HCT116 (cell line): ENCODE data around the gene CUEDC1. TPM values are rescaled to one million over a fixed set of nuclear protein-coding genes. Genes with fewer than 3 reads are reported as not detected.
A peak's percentile ranks its signal among the peaks of the same experiment; 100 is the strongest.

Source experiments
- ATAC-seq: fragments of 200-7000 bp; cut with Tn5 transposase; 2 replicates; pipeline ENCODE4 v1.9.1; 2020; ENCODE audit warnings: mild to moderate bottlenecking, moderate library complexity
- BruUV-seq: library from RNA; stranded (reverse); fragments of 400-500 nt; replicated peaks from 2 replicates; lab custom pipeline; 2021; lab: Mats Ljungman, UMichigan
- CTCF ChIA-PET: fragments of 300-600 bp; sonication (Branson Sonifier 250); formaldehyde crosslinking; loops from one replicate; lab custom pipeline; 2021; ENCODE audit warnings: antibody characterized with exemption; lab: Charles Lee
- POLR2A ChIA-PET: fragments of 300-600, 350-600 bp; sonication (Branson Sonifier 250); formaldehyde crosslinking; loops from one replicate; lab custom pipeline; 2021; ENCODE audit warnings: antibody characterized with exemption; lab: Charles Lee
- RAD21 ChIA-PET, 2 experiments: fragments of 300-600 bp; sonication (Branson Sonifier 250); formaldehyde crosslinking; loops; one replicate each; lab custom pipeline; 2023; ENCODE audit warnings: low total read pairs in 2 of 2; ENCODE audit not compliant: uncharacterized antibody in 2 of 2, unreplicated experiment in 2 of 2, low non-redundant PET in 1 of 2; lab: Charles Lee
- DNase-seq: peaks from one replicate; pipeline ENCODE4 v3.0.0-alpha.2; 2010; ENCODE audit warnings: low read depth, low spot score
- H2AFZ ChIP-seq: fragments of 200-600 bp; shearing (Covaris generic), sonication (generic); 2 replicates; pipeline ENCODE4 v1.6.1; 2017; ENCODE audit warnings: low read depth, mixed run types, mixed read lengths, antibody characterized with exemption, low read length; ENCODE audit not compliant: poor library complexity, severe bottlenecking
- H3K27ac ChIP-seq: 2 replicates; pipeline ENCODE4 v1.5.1; 2012; ENCODE audit warnings: low read depth, low read length
- H3K27me3 ChIP-seq: fragments of 200-600 bp; sonication (generic); 2 replicates; pipeline ENCODE4 v1.6.1; 2016; ENCODE audit warnings: mixed run types, low read length, mixed read lengths; ENCODE audit not compliant: insufficient read depth
- H3K36me3 ChIP-seq, 2 experiments: fragments of 200-500 bp in 1 of 2; fragments of 200-600 bp in 1 of 2; sonication (Bioruptor generic) in 1 of 2; sonication (generic) in 1 of 2; 2 replicates each; pipeline versions ENCODE4 v1.5.1 to v1.6.1; 2014 to 2016; ENCODE audit warnings: low read length in 2 of 2, inconsistent platforms in 1 of 2, mixed read lengths in 1 of 2, mixed run types in 1 of 2; ENCODE audit not compliant: insufficient read depth in 2 of 2, control insufficient read depth in 1 of 2
- H3K4me1 ChIP-seq, 2 experiments: fragments of 200-600 bp in 1 of 2; sonication (generic) in 1 of 2; 2 replicates each; pipeline versions ENCODE4 v1.5.1 to v1.6.1; 2012 to 2017; ENCODE audit warnings: low read length in 2 of 2, inconsistent platforms in 1 of 2, mild to moderate bottlenecking in 1 of 2, mixed read lengths in 1 of 2, mixed run types in 1 of 2, moderate library complexity in 1 of 2; ENCODE audit not compliant: insufficient read depth in 2 of 2, control insufficient read depth in 1 of 2
- H3K4me2 ChIP-seq: fragments of 200-600 bp; sonication (generic); 2 replicates; pipeline ENCODE4 v1.6.1; 2017; ENCODE audit warnings: mixed run types, low read length, mixed read lengths
- H3K4me3 ChIP-seq, 2 experiments: fragments of 200-600 bp in 1 of 2; sonication (generic) in 1 of 2; replicated peaks in 1 of 2; 2 replicates each; pipeline ENCODE4 v1.5.1; 2011 to 2016; ENCODE audit warnings: low read length in 2 of 2, control low read depth in 1 of 2, low read depth in 1 of 2, mild to moderate bottlenecking in 1 of 2, mixed read lengths in 1 of 2, mixed run types in 1 of 2
- H3K79me2 ChIP-seq: fragments of 200-600 bp; sonication (generic); 2 replicates; pipeline ENCODE4 v1.6.1; 2017; ENCODE audit warnings: mild to moderate bottlenecking, mixed run types, low read length, moderate library complexity, mixed read lengths; ENCODE audit not compliant: insufficient read depth
- H3K9ac ChIP-seq: fragments of 200-600 bp; sonication (generic); 2 replicates; pipeline ENCODE4 v1.6.1; 2016; ENCODE audit warnings: low read length, mixed read lengths
- H3K9me2 ChIP-seq: fragments of 200-600 bp; sonication (generic), shearing (Covaris generic); 2 replicates; pipeline ENCODE4 v1.6.1; 2017; ENCODE audit warnings: mixed run types, mild to moderate bottlenecking, moderate library complexity; ENCODE audit not compliant: insufficient read depth
- H3K9me3 ChIP-seq, 2 experiments: fragments of 200-500 bp in 1 of 2; fragments of 200-600 bp in 1 of 2; sonication (Bioruptor generic) in 1 of 2; sonication (generic) in 1 of 2; 2 replicates each; pipeline ENCODE4 v1.6.1; 2014 to 2017; ENCODE audit warnings: low read length in 2 of 2, mixed read lengths in 2 of 2, inconsistent platforms in 1 of 2, low read depth in 1 of 2, mild to moderate bottlenecking in 1 of 2, mixed run types in 1 of 2, moderate library complexity in 1 of 2; ENCODE audit not compliant: control insufficient read depth in 1 of 2, insufficient read depth in 1 of 2
- H4K20me1 ChIP-seq: fragments of 200-600 bp; sonication (generic), shearing (Covaris generic); 2 replicates; pipeline ENCODE4 v1.6.1; 2017; ENCODE audit warnings: mixed run types, mild to moderate bottlenecking, moderate library complexity; ENCODE audit not compliant: insufficient read depth
- ATF3 ChIP-seq: IDR thresholded peaks from 2 replicates; pipeline ENCODE4 v1.6.1; 2012
- CEBPB ChIP-seq: IDR thresholded peaks from 2 replicates; pipeline ENCODE4 v1.6.1; 2012; ENCODE audit warnings: low read depth
- CTCF ChIP-seq, 3 experiments: fragments of 200-600 bp in 1 of 3; sonication (generic) in 1 of 3; IDR thresholded peaks in 2 of 3; conservative IDR thresholded peaks in 1 of 3; 2 replicates each; pipeline ENCODE4 v1.5.1; 2012 to 2017; ENCODE audit warnings: low read depth in 2 of 3, low read length in 2 of 3, antibody characterized with exemption in 1 of 3, borderline replicate concordance in 1 of 3, control low read depth in 1 of 3, mild to moderate bottlenecking in 1 of 3, mixed read lengths in 1 of 3, mixed run types in 1 of 3, moderate library complexity in 1 of 3; ENCODE audit not compliant: insufficient read depth in 1 of 3
- EGR1 ChIP-seq: IDR thresholded peaks from 2 replicates; pipeline ENCODE4 v1.6.1; 2012; ENCODE audit warnings: low read depth
- ELF1 ChIP-seq: IDR thresholded peaks from 2 replicates; pipeline ENCODE4 v1.6.1; 2012; ENCODE audit warnings: low read depth, borderline replicate concordance
- EZH2 ChIP-seq: fragments of 200-600 bp; sonication (generic); IDR thresholded peaks from 2 replicates; pipeline ENCODE4 v1.6.1; 2017; ENCODE audit warnings: antibody characterized with exemption, mixed run types
- EZH2phosphoT487 ChIP-seq: fragments of 200-600 bp; IDR thresholded peaks from 2 replicates; pipeline ENCODE4 v1.6.1; 2018; ENCODE audit warnings: antibody characterized with exemption, borderline replicate concordance
- FOSL1 ChIP-seq: IDR thresholded peaks from 2 replicates; pipeline ENCODE4 v1.6.1; 2012; ENCODE audit warnings: low read depth
- JUND ChIP-seq: IDR thresholded peaks from 2 replicates; pipeline ENCODE4 v1.6.1; 2012
- MAX ChIP-seq: IDR thresholded peaks from 2 replicates; pipeline ENCODE4 v1.6.1; 2012
- POLR2AphosphoS5 ChIP-seq: IDR thresholded peaks from 2 replicates; pipeline ENCODE4 v1.6.1; 2011; ENCODE audit warnings: mild to moderate bottlenecking, low read depth, low read length, moderate library complexity
- RAD21 ChIP-seq: IDR thresholded peaks from 2 replicates; pipeline ENCODE4 v1.6.1; 2012; ENCODE audit warnings: low read depth, mild to moderate bottlenecking
- REST ChIP-seq: IDR thresholded peaks from 2 replicates; pipeline ENCODE4 v1.6.1; 2012; ENCODE audit warnings: low read depth
- SP1 ChIP-seq: IDR thresholded peaks from 2 replicates; pipeline ENCODE4 v1.6.1; 2012; ENCODE audit warnings: low read depth
- SRF ChIP-seq: IDR thresholded peaks from 2 replicates; pipeline ENCODE4 v1.6.1; 2012; ENCODE audit warnings: low read depth
- TCF7L2 ChIP-seq: IDR thresholded peaks from 2 replicates; pipeline ENCODE4 v1.7.0; 2011; ENCODE audit warnings: borderline replicate concordance, inconsistent platforms; ENCODE audit not compliant: insufficient read depth, insufficient read length; ENCODE audit errors: extremely low read depth
- ZFX ChIP-seq: fragments of 450-650 bp; IDR thresholded peaks from 2 replicates; pipeline ENCODE4 v1.6.1; 2017
- ZNF274 ChIP-seq: fragments of 200-500 bp; sonication (Bioruptor generic); IDR thresholded peaks from 2 replicates; pipeline ENCODE4 v1.6.1; 2014; ENCODE audit warnings: mild to moderate bottlenecking, low read depth, low read length, inconsistent platforms
- intact Hi-C: fragments of 100-400 bp; cut with micrococcal nuclease; formaldehyde crosslinking; loops from 2 replicates; pipeline ENCODE4 v1.10.0; 2022
- total RNA-seq: library from RNA; stranded (reverse); gene quantifications from one replicate; pipeline ENCODE4 v1.2.1, GENCODE V29; 2021; ENCODE audit not compliant: unreplicated experiment

The CUEDC1 gene
- total RNA-seq, 1 experiment from 2014 or later: 60.2 TPM

- POLR2A ChIA-PET: interaction anchor here (0.6 to 1.4 kb wide), 3 partner anchors 13 to 119 kb away, joined by 3 read pairs; partner anchors contain the start of gene SRSF1
- intact Hi-C loops: no loop called here
Observed at GRCh38 chr17:57888311-57889216, 66.6 kb downstream of the CUEDC1 start.

More at GRCh38 chr17:57888311-57889216, 66.6 kb downstream of the CUEDC1 start:
- no peaks in the 10 kb centered on the region for H3K9me2 ChIP-seq
- 0 out of 2 replicates have a peak overlapping the region, but pooled peaks have one; percentile 71 for H3K4me2 ChIP-seq
- DNase-seq (no peak), ATAC-seq (no peak)
- H4K20me1 ChIP-seq: no peaks in the 10 kb centered on the region
- no TSS peak for BruUV-seq
- peaks cover 0 to 8% of the 10 kb centered on the region in 2 experiments; a peak in 1 of 4 replicates for H3K36me3 ChIP-seq
- H3K9ac ChIP-seq: 0 out of 2 replicates have a peak overlapping the region, but pooled peaks have one; percentile 63
- ChIA-PET RAD21 (interaction anchor here in 1 of 2 experiments (1.3 kb wide), 1 partner anchor 28 kb away, joined by 5 read pairs; no protein-coding TSS in a partner anchor), CTCF (interaction anchor here (1.3 to 2.5 kb wide), 3 partner anchors 9 to 111 kb away, joined by 3 to 9 read pairs (median 5); no protein-coding TSS in a partner anchor)
- H2AFZ ChIP-seq: no peak overlapping the region
- peaks cover 36% of the 10 kb centered on the region for H3K79me2 ChIP-seq
- H3K9me3 ChIP-seq: no peaks in the 10 kb centered on the region; a peak in 1 of 4 replicates
- no peak overlapping the region for H3K4me3 ChIP-seq
- no peak for TF ChIP-seq REST
- TF ChIP-seq EZH2phosphoT487: no peak
- no peak for TF ChIP-seq SRF
- TF ChIP-seq ATF3: no peak
- TF ChIP-seq ZFX: no peak
- TF ChIP-seq ELF1: no peak
- TF ChIP-seq RAD21: no peak
- no peak for TF ChIP-seq FOSL1
- TF ChIP-seq ZNF274: no peak
- no peak for TF ChIP-seq POLR2AphosphoS5
- no peak for TF ChIP-seq CEBPB
- no peak for TF ChIP-seq MAX
- no peak for TF ChIP-seq EZH2
- no peak for TF ChIP-seq TCF7L2
- no peak for TF ChIP-seq SP1
- no peak for TF ChIP-seq CTCF (IDR thresholded peaks at IDR 0.05 in 2 of 3, conservative IDR thresholded peaks at IDR 0.05 in 1 of 3; ENCODE audit: borderline replicate concordance in 1 of 3, insufficient read depth in 1 of 3, low read depth in 2 of 3, low read length in 2 of 3)
- no peak for TF ChIP-seq EGR1
- TF ChIP-seq JUND: no peak
- H3K27me3 ChIP-seq: no peaks in the 10 kb centered on the region
- H3K4me1 ChIP-seq: peaks cover 46 to 58% of the 10 kb centered on the region in 2 experiments
- no peak overlapping the region for H3K27ac ChIP-seq
